Measurements from ENCODE around the gene PPP1R3D.
"Not testable (repeated sequence)": the region's sequence is repeated elsewhere in the genome, so short reads cannot be mapped to it uniquely, and the experiment has no call there.

PPP1R3D gene

GRCh38 chr20:59891581-59891980 is 48.5 kb downstream of the PPP1R3D start:
- TF ChIP-seq EZH2 (IDR thresholded peaks at IDR 0.05; ENCODE audit: borderline replicate concordance, low read length) (no peak), CTCF (IDR thresholded peaks at IDR 0.05; ENCODE audit: low read length) (no peak)
- Histone ChIP-seq H4K20me1 (ENCODE audit: insufficient read depth, low read length) (no peaks in the 10 kb centered on the region), H3K36me3 (ENCODE audit: insufficient read depth, low read length) (no peaks in the 10 kb centered on the region), H3K9me3 (ENCODE audit: low read length) (no peaks in the 10 kb centered on the region), H3K27ac (ENCODE audit: low read depth, low read length, poor library complexity, severe bottlenecking) (no peak overlapping the region), H3K9ac (ENCODE audit: low read length) (no peak overlapping the region), H3K4me2 (ENCODE audit: low read length) (no peak overlapping the region), H3F3A (ENCODE audit: insufficient read depth, low read length) (no peaks in the 10 kb centered on the region), H2AFZ (ENCODE audit: low read length) (no peak overlapping the region), H3K79me2 (ENCODE audit: insufficient read depth, low read length) (no peaks in the 10 kb centered on the region), H3K27me3 (ENCODE audit: insufficient read depth, low read length) (no peaks in the 10 kb centered on the region), H3K4me1 (ENCODE audit: insufficient read depth, low read length, severe bottlenecking) (no peaks in the 10 kb centered on the region), H3K4me3 (ENCODE audit: low read depth, low read length, poor library complexity, severe bottlenecking) (no peak overlapping the region), H3K9me2 (ENCODE audit: low read depth, low read length) (no peaks in the 10 kb centered on the region; the same call in 1 of the 2 replicates)

- not testable (repeated sequence) for H3K4me3 ChIP-seq (ENCODE audit: low read depth, low read length, poor library complexity, severe bottlenecking); H3K9ac ChIP-seq (ENCODE audit: low read length); H3K9me3 ChIP-seq (ENCODE audit: low read length); H3K36me3 ChIP-seq (ENCODE audit: insufficient read depth, low read length); H2AFZ ChIP-seq (ENCODE audit: low read length); H3F3A ChIP-seq (ENCODE audit: insufficient read depth, low read length); H4K20me1 ChIP-seq (ENCODE audit: insufficient read depth, low read length); H3K4me1 ChIP-seq (ENCODE audit: insufficient read depth, low read length, severe bottlenecking); H3K79me2 ChIP-seq (ENCODE audit: insufficient read depth, low read length); H3K4me2 ChIP-seq (ENCODE audit: low read length); H3K27ac ChIP-seq (ENCODE audit: low read depth, low read length, poor library complexity, severe bottlenecking); H3K27me3 ChIP-seq (ENCODE audit: insufficient read depth, low read length); H3K9me2 ChIP-seq (ENCODE audit: low read depth, low read length)
These were observed 50.1 kb downstream of the PPP1R3D start for GRCh38 chr20:59890035-59890434.

- Histone ChIP-seq H3K36me3 (ENCODE audit: insufficient read depth, low read length) (no peaks in the 10 kb centered on the region), H3K27me3 (ENCODE audit: insufficient read depth, low read length) (no peaks in the 10 kb centered on the region), H4K20me1 (ENCODE audit: insufficient read depth, low read length) (no peaks in the 10 kb centered on the region), H3K9ac (ENCODE audit: low read length) (no peak overlapping the region), H3K4me1 (ENCODE audit: insufficient read depth, low read length, severe bottlenecking) (no peaks in the 10 kb centered on the region), H3K4me2 (ENCODE audit: low read length) (no peak overlapping the region), H2AFZ (ENCODE audit: low read length) (no peak overlapping the region), H3K4me3 (ENCODE audit: low read depth, low read length, poor library complexity, severe bottlenecking) (no peak overlapping the region), H3K9me2 (ENCODE audit: low read depth, low read length) (no peaks in the 10 kb centered on the region; the same call in 1 of the 2 replicates), H3K27ac (ENCODE audit: low read depth, low read length, poor library complexity, severe bottlenecking) (no peak overlapping the region), H3K9me3 (ENCODE audit: low read length) (no peaks in the 10 kb centered on the region), H3F3A (ENCODE audit: insufficient read depth, low read length) (no peaks in the 10 kb centered on the region), H3K79me2 (ENCODE audit: insufficient read depth, low read length) (no peaks in the 10 kb centered on the region)
- TF ChIP-seq EZH2 (IDR thresholded peaks at IDR 0.05; ENCODE audit: borderline replicate concordance, low read length), result no peak
- no peak for TF ChIP-seq CTCF (IDR thresholded peaks at IDR 0.05; ENCODE audit: low read length)
These were observed 52.1 kb downstream of the PPP1R3D start for GRCh38 chr20:59888050-59888449.
